Renal pelvis (tissue), 4 donors: ENCODE measurements around the gene AKNA. TPM values are rescaled to one million over a fixed set of nuclear protein-coding genes. Genes with fewer than 3 reads are reported as not detected.
"Not testable (repeated sequence)": the region's sequence is repeated elsewhere in the genome, so short reads cannot be mapped to it uniquely, and the experiment has no call there.

ENCODE experiments used
- DNase-seq: peaks from one replicate; pipeline ENCODE4 v3.0.0-alpha.2; 2013
- polyA plus RNA-seq, 3 donors: library from polyadenylated mRNA; unstranded; fragments of 120-200 nt; gene quantifications; one replicate each; pipeline ENCODE4 v1.2.1, GENCODE V29; 2013; ENCODE audit not compliant: insufficient read length in 3 of 3

Gene AKNA
- polyA plus RNA-seq, 3 donors, result 14.1 to 16.2 (median 15.6) TPM

- DNase-seq, result not testable (repeated sequence)
Measured at GRCh38 chr9:114322831-114323531, 64.8 kb downstream of the AKNA start, which contains the start of gene ORM1. TSS of gene ORM1 (plus strand) at chr9:114323098. CDS start at chr9:114323134, 36 bp downstream.

- not testable (repeated sequence) for DNase-seq
Measured at GRCh38 chr9:114322160-114322818, 65.5 kb downstream of the AKNA start.

GRCh38 chr9:114321759-114322158, 66.0 kb downstream of the AKNA start:
- DNase-seq, result no peak

- not testable (repeated sequence) for DNase-seq
Measured at GRCh38 chr9:114320710-114321109, 67.1 kb downstream of the AKNA start.

GRCh38 chr9:114319147-114319546, 68.6 kb downstream of the AKNA start:
- DNase-seq, result no peak

GRCh38 chr9:114318416-114318815, 69.4 kb downstream of the AKNA start:
- DNase-seq, result no peak

GRCh38 chr9:114317665-114318357, 70.0 kb downstream of the AKNA start:
- no peak for DNase-seq

GRCh38 chr9:114316605-114317230, 71.1 kb downstream of the AKNA start:
- DNase-seq, result no peak

GRCh38 chr9:114315723-114316363, 71.9 kb downstream of the AKNA start:
- no peak for DNase-seq

- no peak for DNase-seq
Measured at GRCh38 chr9:114314881-114315722, 72.7 kb downstream of the AKNA start.

GRCh38 chr9:114314256-114314867, 73.4 kb downstream of the AKNA start:
- DNase-seq, result no peak

- DNase-seq, result no peak
Measured at GRCh38 chr9:114313186-114313585, 74.6 kb downstream of the AKNA start.

- DNase-seq, result no peak
Measured at GRCh38 chr9:114312513-114312875, 75.3 kb downstream of the AKNA start.

GRCh38 chr9:114311571-114312512, 75.9 kb downstream of the AKNA start:
- DNase-seq, result no peak

GRCh38 chr9:114310471-114311450, 77.0 kb downstream of the AKNA start:
- DNase-seq, result no peak

- no peak for DNase-seq
Measured at GRCh38 chr9:114309096-114309495, 78.7 kb downstream of the AKNA start.

- no peak for DNase-seq
Measured at GRCh38 chr9:114308361-114308950, 79.3 kb downstream of the AKNA start.

GRCh38 chr9:114307899-114308267, 79.9 kb downstream of the AKNA start:
- DNase-seq, result no peak
